Measurements from ENCODE around the gene TMEM212. TPM values are rescaled to one million over a fixed set of nuclear protein-coding genes. Genes with fewer than 3 reads are reported as not detected.

The TMEM212 gene
- total and polyA plus RNA-seq, 2 of the 13 experiments (the other 11 are each of a cell fraction or from before 2014, with no cell fraction given), result not detected

GRCh38 chr3:171840445-171840810 lies 2.7 kb upstream of the TMEM212 start (continued):
- TF ChIP-seq ZBTB37 (CRISPR knock-in tag; IDR thresholded peaks at IDR 0.05), result 0 out of 2 replicates have a peak, but pooled peaks have one; percentile 10
- no peak for TF ChIP-seq KLF13 (CRISPR knock-in tag; IDR thresholded peaks at IDR 0.05)
- no peak for TF ChIP-seq FUBP1 (CRISPR knock-in tag; IDR thresholded peaks at IDR 0.05; ENCODE audit: borderline replicate concordance)
- TF ChIP-seq, protein P1, sequence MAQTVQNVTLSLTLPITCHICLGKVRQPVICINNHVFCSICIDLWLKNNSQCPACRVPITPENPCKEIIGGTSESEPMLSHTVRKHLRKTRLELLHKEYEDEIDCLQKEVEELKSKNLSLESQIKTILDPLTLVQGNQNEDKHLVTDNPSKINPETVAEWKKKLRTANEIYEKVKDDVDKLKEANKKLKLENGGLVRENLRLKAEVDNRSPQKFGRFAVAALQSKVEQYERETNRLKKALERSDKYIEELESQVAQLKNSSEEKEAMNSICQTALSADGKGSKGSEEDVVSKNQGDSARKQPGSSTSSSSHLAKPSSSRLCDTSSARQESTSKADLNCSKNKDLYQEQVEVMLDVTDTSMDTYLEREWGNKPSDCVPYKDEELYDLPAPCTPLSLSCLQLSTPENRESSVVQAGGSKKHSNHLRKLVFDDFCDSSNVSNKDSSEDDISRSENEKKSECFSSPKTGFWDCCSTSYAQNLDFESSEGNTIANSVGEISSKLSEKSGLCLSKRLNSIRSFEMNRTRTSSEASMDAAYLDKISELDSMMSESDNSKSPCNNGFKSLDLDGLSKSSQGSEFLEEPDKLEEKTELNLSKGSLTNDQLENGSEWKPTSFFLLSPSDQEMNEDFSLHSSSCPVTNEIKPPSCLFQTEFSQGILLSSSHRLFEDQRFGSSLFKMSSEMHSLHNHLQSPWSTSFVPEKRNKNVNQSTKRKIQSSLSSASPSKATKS (CRISPR knock-in tag; IDR thresholded peaks at IDR 0.05), result 0 out of 2 replicates have a peak, but pooled peaks have one; percentile 37
- TF ChIP-seq SP1 (IDR thresholded peaks at IDR 0.05), result no peak
- TF ChIP-seq SP1 (CRISPR knock-in tag; IDR thresholded peaks at IDR 0.05), result 0 out of 2 replicates have a peak, but pooled peaks have one; percentile 9
- TF ChIP-seq, protein P2, sequence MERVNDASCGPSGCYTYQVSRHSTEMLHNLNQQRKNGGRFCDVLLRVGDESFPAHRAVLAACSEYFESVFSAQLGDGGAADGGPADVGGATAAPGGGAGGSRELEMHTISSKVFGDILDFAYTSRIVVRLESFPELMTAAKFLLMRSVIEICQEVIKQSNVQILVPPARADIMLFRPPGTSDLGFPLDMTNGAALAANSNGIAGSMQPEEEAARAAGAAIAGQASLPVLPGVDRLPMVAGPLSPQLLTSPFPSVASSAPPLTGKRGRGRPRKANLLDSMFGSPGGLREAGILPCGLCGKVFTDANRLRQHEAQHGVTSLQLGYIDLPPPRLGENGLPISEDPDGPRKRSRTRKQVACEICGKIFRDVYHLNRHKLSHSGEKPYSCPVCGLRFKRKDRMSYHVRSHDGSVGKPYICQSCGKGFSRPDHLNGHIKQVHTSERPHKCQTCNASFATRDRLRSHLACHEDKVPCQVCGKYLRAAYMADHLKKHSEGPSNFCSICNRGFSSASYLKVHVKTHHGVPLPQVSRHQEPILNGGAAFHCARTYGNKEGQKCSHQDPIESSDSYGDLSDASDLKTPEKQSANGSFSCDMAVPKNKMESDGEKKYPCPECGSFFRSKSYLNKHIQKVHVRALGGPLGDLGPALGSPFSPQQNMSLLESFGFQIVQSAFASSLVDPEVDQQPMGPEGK (CRISPR knock-in tag; IDR thresholded peaks at IDR 0.05), result 0 out of 2 replicates have a peak, but pooled peaks have one; percentile 8
- TF ChIP-seq ZBTB7B (CRISPR knock-in tag; IDR thresholded peaks at IDR 0.05), result no peak
- TF ChIP-seq HNRNPK (IDR thresholded peaks at IDR 0.05; ENCODE audit: low read depth, low read length, poor library complexity, severe bottlenecking), result peak; percentile 1
- TF ChIP-seq, protein P3, sequence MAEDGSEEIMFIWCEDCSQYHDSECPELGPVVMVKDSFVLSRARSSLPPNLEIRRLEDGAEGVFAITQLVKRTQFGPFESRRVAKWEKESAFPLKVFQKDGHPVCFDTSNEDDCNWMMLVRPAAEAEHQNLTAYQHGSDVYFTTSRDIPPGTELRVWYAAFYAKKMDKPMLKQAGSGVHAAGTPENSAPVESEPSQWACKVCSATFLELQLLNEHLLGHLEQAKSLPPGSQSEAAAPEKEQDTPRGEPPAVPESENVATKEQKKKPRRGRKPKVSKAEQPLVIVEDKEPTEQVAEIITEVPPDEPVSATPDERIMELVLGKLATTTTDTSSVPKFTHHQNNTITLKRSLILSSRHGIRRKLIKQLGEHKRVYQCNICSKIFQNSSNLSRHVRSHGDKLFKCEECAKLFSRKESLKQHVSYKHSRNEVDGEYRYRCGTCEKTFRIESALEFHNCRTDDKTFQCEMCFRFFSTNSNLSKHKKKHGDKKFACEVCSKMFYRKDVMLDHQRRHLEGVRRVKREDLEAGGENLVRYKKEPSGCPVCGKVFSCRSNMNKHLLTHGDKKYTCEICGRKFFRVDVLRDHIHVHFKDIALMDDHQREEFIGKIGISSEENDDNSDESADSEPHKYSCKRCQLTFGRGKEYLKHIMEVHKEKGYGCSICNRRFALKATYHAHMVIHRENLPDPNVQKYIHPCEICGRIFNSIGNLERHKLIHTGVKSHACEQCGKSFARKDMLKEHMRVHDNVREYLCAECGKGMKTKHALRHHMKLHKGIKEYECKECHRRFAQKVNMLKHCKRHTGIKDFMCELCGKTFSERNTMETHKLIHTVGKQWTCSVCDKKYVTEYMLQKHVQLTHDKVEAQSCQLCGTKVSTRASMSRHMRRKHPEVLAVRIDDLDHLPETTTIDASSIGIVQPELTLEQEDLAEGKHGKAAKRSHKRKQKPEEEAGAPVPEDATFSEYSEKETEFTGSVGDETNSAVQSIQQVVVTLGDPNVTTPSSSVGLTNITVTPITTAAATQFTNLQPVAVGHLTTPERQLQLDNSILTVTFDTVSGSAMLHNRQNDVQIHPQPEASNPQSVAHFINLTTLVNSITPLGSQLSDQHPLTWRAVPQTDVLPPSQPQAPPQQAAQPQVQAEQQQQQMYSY (CRISPR knock-in tag; IDR thresholded peaks at IDR 0.05), result 0 out of 2 replicates have a peak, but pooled peaks have one; percentile 1
- peak; percentile 81 for TF ChIP-seq ONECUT2 (CRISPR knock-in tag; IDR thresholded peaks at IDR 0.05)
- peak in 1 of 2 experiments; percentile 13; a peak in 1 of 4 replicates for TF ChIP-seq EP300 (IDR thresholded peaks at IDR 0.05; ENCODE audit: low read depth in 2 of 2, low read length in 2 of 2)
- TF ChIP-seq EP300 (CRISPR knock-in tag; IDR thresholded peaks at IDR 0.05; ENCODE audit: borderline replicate concordance), result no peak
- TF ChIP-seq GATAD1 (CRISPR knock-in tag; IDR thresholded peaks at IDR 0.05), result 0 out of 2 replicates have a peak, but pooled peaks have one; percentile 2
- no peak for TF ChIP-seq ZNF460 (CRISPR knock-in tag; IDR thresholded peaks at IDR 0.05; ENCODE audit: borderline replicate concordance)
- TF ChIP-seq ZNF12 (CRISPR knock-in tag; IDR thresholded peaks at IDR 0.05), result no peak

Data from HepG2 (cell line).